ENCODE data around the gene NBL1. TPM values are rescaled to one million over a fixed set of nuclear protein-coding genes. Genes with fewer than 3 reads are reported as not detected.

NBL1 gene
- total and polyA plus RNA-seq, 2 donors: 21.7 to 47.6 TPM

GRCh38 chr1:19706136-19706535 lies 62.0 kb downstream of the NBL1 start:
- H3K9me3 ChIP-seq (ENCODE audit: control insufficient read depth in 2 of 2, insufficient read depth in 1 of 2, low read length in 1 of 2): no peaks in the 10 kb centered on the region
- H3K4me3 ChIP-seq (ENCODE audit: low read length in 2 of 2): no peak overlapping the region
- 95% methylated on average over 4 of the region's 4 CpGs for WGBS
- H3K27me3 ChIP-seq (ENCODE audit: control insufficient read depth in 2 of 2, insufficient read depth in 1 of 2, low read length in 1 of 2): no peaks in the 10 kb centered on the region
- DNase-seq (ENCODE audit: low read depth in 6 of 9, low spot score in 9 of 9): no peak
- no peaks in the 10 kb centered on the region for H3K4me1 ChIP-seq (ENCODE audit: control insufficient read depth in 2 of 2, insufficient read depth in 2 of 2, low read length in 2 of 2)
- no peak overlapping the region for H3K27ac ChIP-seq (ENCODE audit: low read depth in 1 of 2, low read length in 1 of 2)
- H3K36me3 ChIP-seq (ENCODE audit: control insufficient read depth in 2 of 2, insufficient read depth in 2 of 2, low read length in 1 of 2): no peaks in the 10 kb centered on the region

Other genes with a start within 250 kb of the NBL1 start
- 136 TPM for gene CAPZB, start 158.8 kb upstream of the NBL1 start, total RNA-seq
- gene CAPZB, start 158.8 kb upstream of the NBL1 start, polyA plus RNA-seq: 255 TPM
- gene HTR6, start 20.6 kb downstream of the NBL1 start, total RNA-seq: not detected
- 0.02 TPM for gene HTR6, start 20.6 kb downstream of the NBL1 start, polyA plus RNA-seq
- 6.0 TPM for gene TMCO4, start 155.6 kb downstream of the NBL1 start, total RNA-seq
- gene TMCO4, start 155.6 kb downstream of the NBL1 start, polyA plus RNA-seq: 11.5 TPM
- 0.14 TPM for gene RNF186, start 171.0 kb downstream of the NBL1 start, total RNA-seq
- 0.34 TPM for gene RNF186, start 171.0 kb downstream of the NBL1 start, polyA plus RNA-seq
- 3.6 TPM for gene OTUD3, start 238.1 kb downstream of the NBL1 start, total RNA-seq
- gene OTUD3, start 238.1 kb downstream of the NBL1 start, polyA plus RNA-seq: 3.7 TPM